HL-60 (cell line): ENCODE measurements around the gene ABCE1.

Experiments
- DNase-seq, 2 experiments: peaks; one replicate each; pipeline ENCODE4 v3.0.0-alpha.2; 2010 to 2020; ENCODE audit warnings: low read depth in 1 of 2, low spot score in 1 of 2
- H3K27ac ChIP-seq: fragments of 250-450 bp; sonication (Bioruptor Pico); replicated peaks from 2 replicates; pipeline ENCODE4 v1.5.1; 2020; ENCODE audit warnings: mild to moderate bottlenecking, moderate library complexity
- H3K27me3 ChIP-seq: fragments of 250-450 bp; sonication (Bioruptor Pico); 2 replicates; pipeline ENCODE4 v1.5.1; 2021; ENCODE audit warnings: mild to moderate bottlenecking, moderate library complexity; ENCODE audit not compliant: insufficient read depth, poor library complexity, severe bottlenecking
- H3K4me3 ChIP-seq: replicated peaks from 2 replicates; pipeline ENCODE4 v1.5.1; 2011; ENCODE audit warnings: mild to moderate bottlenecking, control low read depth, low read length; ENCODE audit not compliant: insufficient read depth
- GABPA ChIP-seq: IDR thresholded peaks from 2 replicates; pipeline ENCODE4 v1.6.1; 2012; ENCODE audit warnings: low read depth
- POLR2AphosphoS5 ChIP-seq: IDR thresholded peaks from 2 replicates; pipeline ENCODE4 v1.6.1; 2012; ENCODE audit warnings: low read depth
- SPI1 ChIP-seq: IDR thresholded peaks from 2 replicates; pipeline ENCODE4 v1.6.1; 2012; ENCODE audit warnings: low read depth, mild to moderate bottlenecking, borderline replicate concordance
- TF ChIP-seq, protein P1 (sequence below): IDR thresholded peaks from 2 replicates; pipeline ENCODE4 v1.6.1; 2012; ENCODE audit warnings: low read depth; ENCODE audit not compliant: insufficient replicate concordance
- TF ChIP-seq, protein P2 (sequence below): IDR thresholded peaks from one replicate; pipeline ENCODE4 v1.5.1; 2011; ENCODE audit warnings: low read length, control low read depth, inconsistent platforms; ENCODE audit not compliant: insufficient read depth

Gene ABCE1

DNA sequence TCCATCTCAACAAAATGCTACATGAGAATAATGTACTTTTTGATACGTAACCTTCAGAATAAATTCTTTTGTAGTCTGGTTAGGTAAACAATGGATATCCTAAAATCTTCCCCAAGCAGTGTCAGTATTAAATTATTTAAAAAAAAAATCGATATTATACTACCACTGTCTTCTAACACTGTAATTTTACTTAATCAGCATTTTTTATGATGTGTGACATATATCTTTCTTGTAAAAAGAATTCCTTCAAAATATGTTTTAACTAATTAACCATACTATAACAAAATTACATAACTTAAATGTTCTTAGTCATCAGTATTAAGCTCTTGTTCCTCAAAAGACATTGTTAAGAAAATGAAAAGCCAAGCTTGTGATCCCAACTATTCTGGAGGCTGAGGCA is 69.8 kb downstream of the ABCE1 start:
- TF ChIP-seq, protein P1, sequence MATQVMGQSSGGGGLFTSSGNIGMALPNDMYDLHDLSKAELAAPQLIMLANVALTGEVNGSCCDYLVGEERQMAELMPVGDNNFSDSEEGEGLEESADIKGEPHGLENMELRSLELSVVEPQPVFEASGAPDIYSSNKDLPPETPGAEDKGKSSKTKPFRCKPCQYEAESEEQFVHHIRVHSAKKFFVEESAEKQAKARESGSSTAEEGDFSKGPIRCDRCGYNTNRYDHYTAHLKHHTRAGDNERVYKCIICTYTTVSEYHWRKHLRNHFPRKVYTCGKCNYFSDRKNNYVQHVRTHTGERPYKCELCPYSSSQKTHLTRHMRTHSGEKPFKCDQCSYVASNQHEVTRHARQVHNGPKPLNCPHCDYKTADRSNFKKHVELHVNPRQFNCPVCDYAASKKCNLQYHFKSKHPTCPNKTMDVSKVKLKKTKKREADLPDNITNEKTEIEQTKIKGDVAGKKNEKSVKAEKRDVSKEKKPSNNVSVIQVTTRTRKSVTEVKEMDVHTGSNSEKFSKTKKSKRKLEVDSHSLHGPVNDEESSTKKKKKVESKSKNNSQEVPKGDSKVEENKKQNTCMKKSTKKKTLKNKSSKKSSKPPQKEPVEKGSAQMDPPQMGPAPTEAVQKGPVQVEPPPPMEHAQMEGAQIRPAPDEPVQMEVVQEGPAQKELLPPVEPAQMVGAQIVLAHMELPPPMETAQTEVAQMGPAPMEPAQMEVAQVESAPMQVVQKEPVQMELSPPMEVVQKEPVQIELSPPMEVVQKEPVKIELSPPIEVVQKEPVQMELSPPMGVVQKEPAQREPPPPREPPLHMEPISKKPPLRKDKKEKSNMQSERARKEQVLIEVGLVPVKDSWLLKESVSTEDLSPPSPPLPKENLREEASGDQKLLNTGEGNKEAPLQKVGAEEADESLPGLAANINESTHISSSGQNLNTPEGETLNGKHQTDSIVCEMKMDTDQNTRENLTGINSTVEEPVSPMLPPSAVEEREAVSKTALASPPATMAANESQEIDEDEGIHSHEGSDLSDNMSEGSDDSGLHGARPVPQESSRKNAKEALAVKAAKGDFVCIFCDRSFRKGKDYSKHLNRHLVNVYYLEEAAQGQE, result no peak
- TF ChIP-seq POLR2AphosphoS5, result no peak
- TF ChIP-seq GABPA, result no peak
- no peak for TF ChIP-seq SPI1
- TF ChIP-seq, protein P2, sequence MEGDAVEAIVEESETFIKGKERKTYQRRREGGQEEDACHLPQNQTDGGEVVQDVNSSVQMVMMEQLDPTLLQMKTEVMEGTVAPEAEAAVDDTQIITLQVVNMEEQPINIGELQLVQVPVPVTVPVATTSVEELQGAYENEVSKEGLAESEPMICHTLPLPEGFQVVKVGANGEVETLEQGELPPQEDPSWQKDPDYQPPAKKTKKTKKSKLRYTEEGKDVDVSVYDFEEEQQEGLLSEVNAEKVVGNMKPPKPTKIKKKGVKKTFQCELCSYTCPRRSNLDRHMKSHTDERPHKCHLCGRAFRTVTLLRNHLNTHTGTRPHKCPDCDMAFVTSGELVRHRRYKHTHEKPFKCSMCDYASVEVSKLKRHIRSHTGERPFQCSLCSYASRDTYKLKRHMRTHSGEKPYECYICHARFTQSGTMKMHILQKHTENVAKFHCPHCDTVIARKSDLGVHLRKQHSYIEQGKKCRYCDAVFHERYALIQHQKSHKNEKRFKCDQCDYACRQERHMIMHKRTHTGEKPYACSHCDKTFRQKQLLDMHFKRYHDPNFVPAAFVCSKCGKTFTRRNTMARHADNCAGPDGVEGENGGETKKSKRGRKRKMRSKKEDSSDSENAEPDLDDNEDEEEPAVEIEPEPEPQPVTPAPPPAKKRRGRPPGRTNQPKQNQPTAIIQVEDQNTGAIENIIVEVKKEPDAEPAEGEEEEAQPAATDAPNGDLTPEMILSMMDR, result no peak
- no peak overlapping the region for H3K4me3 ChIP-seq
- no peak overlapping the region for H3K27ac ChIP-seq
- DNase-seq, result no peak
- H3K27me3 ChIP-seq, result no peaks in the 10 kb centered on the region

DNA sequence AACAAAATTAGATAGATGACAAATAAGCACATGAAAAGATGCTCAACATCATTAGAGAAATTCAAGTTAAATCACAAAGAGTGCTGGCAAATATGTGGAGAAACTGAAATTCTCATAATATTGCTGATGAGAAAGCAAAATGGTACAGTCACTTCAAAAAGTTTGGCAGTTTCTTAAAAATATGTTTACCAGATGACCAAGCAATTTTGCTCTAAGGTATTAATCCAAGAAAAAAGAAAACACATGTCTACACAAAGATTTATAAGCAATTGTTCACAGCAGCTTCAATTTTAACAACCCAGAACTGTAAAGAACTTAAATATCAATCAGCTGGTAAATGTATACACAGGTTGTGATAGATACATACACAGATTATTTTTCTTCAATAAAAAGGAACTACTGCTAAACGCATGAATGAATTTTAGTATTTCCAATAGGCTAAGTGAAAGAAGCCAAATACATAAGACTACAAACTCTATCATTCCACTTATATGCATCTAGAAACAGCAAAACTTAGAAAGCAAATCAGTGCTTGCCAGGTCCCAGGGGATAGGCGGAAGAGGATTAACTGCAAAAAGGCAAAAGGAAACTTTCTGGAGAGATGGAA is 70.6 kb downstream of the ABCE1 start:
- no peak overlapping the region for H3K27ac ChIP-seq
- DNase-seq, result no peak
- TF ChIP-seq POLR2AphosphoS5 (no peak), GABPA (no peak), SPI1 (no peak)
- TF ChIP-seq, protein P2, result no peak
- TF ChIP-seq, protein P1, result no peak
- no peaks in the 10 kb centered on the region for H3K27me3 ChIP-seq
- no peak overlapping the region for H3K4me3 ChIP-seq

DNA sequence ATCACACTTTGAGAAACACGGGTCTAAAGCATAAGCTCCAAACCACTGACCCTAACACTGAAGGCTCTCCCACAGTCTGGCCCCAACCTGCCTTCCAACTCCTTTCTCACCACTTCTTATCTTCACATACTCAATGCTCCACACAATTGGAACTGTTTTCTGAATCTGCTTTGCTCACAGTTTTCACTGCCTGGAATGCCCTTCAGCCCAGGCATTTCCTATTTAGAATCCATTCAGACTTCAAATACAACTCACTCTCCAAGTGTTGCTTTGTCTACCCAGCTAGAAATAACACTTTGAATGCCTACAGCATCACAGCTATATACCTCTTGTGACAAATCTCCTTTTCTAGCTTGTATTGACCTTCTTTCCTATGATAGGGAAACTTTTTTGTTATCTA is 72.1 kb downstream of the ABCE1 start:
- H3K27ac ChIP-seq, result no peak overlapping the region
- no peak for TF ChIP-seq GABPA
- no peak for TF ChIP-seq POLR2AphosphoS5
- TF ChIP-seq SPI1, result no peak
- TF ChIP-seq, protein P1, result no peak
- TF ChIP-seq, protein P2, result no peak
- H3K27me3 ChIP-seq, result no peaks in the 10 kb centered on the region
- no peak for DNase-seq
- no peak overlapping the region for H3K4me3 ChIP-seq
